GM12878 (cell line): ENCODE measurements around the gene HCFC2. TPM values are rescaled to one million over a fixed set of nuclear protein-coding genes. Genes with fewer than 3 reads are reported as not detected.

Experiments used
- ATAC-seq: fragments of 200-7000 bp; cut with Tn5 transposase; 3 replicates; pipeline ENCODE4 v1.9.1; 2020; ENCODE audit warnings: mild to moderate bottlenecking, moderate library complexity
- BruUV-seq: library from RNA; stranded (reverse); fragments of 400-500 nt; replicated peaks from 2 replicates; lab custom pipeline; 2021; lab: Mats Ljungman, UMichigan
- CTCF ChIA-PET: fragments of 300-600 bp; sonication (Branson Sonifier 250); formaldehyde crosslinking; extraction: SDS; loops from one replicate; lab custom pipeline; 2021; ENCODE audit warnings: inconsistent platforms; lab: Yijun Ruan, JAX
- POLR2A ChIA-PET: fragments of 350-600 bp; formaldehyde crosslinking; extraction: SDS; loops from one replicate; lab custom pipeline; 2021; ENCODE audit warnings: inconsistent platforms; lab: Charles Lee
- RAD21 ChIA-PET: fragments of 300-600 bp; sonication (Branson Sonifier 250); formaldehyde crosslinking; loops from one replicate; lab custom pipeline; 2023; ENCODE audit warnings: antibody characterized with exemption; ENCODE audit not compliant: unreplicated experiment; lab: Charles Lee
- SMC1A ChIA-PET: fragments of 300-600 bp; sonication (Branson Sonifier 250); formaldehyde crosslinking; loops from one replicate; lab custom pipeline; 2023; ENCODE audit not compliant: unreplicated experiment, uncharacterized antibody; lab: Charles Lee
- DNase-seq: peaks from one replicate; pipeline ENCODE4 v3.0.0-alpha.2; 2011; ENCODE audit warnings: low read depth, low spot score
- FAIRE-seq: peaks from 3 replicates; lab custom pipeline; 2011; peaks lifted over from hg19 to GRCh38; lab: Jason Lieb, UNC
- H2AFZ ChIP-seq: 2 replicates; pipeline ENCODE4 v1.6.0; 2011; ENCODE audit warnings: low read depth, low read length, control low read depth; ENCODE audit not compliant: control insufficient read depth
- H3K27ac ChIP-seq: 2 replicates; pipeline ENCODE4 v1.5.1; 2011; ENCODE audit warnings: control low read depth; ENCODE audit not compliant: control insufficient read depth, insufficient read depth
- H3K27me3 ChIP-seq, 2 experiments: replicated peaks in 1 of 2; 2 replicates each; pipeline versions ENCODE4 v1.6.0 to v1.6.1; 2011; ENCODE audit warnings: low read length in 1 of 2; ENCODE audit not compliant: control insufficient read depth in 2 of 2, insufficient read depth in 2 of 2
- H3K36me3 ChIP-seq, 2 experiments: 2 replicates each; pipeline ENCODE4 v1.5.1; 2011; ENCODE audit warnings: low read length in 1 of 2; ENCODE audit not compliant: control insufficient read depth in 2 of 2, insufficient read depth in 2 of 2
- H3K4me1 ChIP-seq: 2 replicates; pipeline ENCODE4 v1.6.1; 2011; ENCODE audit warnings: mild to moderate bottlenecking, low read length, moderate library complexity, mixed read lengths; ENCODE audit not compliant: control insufficient read depth, insufficient read depth
- H3K4me2 ChIP-seq: 2 replicates; pipeline ENCODE4 v1.6.0; 2011; ENCODE audit warnings: control low read depth; ENCODE audit not compliant: control insufficient read depth, insufficient read depth
- H3K4me3 ChIP-seq: fragments of 200-600 bp; sonication (generic); 2 replicates; pipeline ENCODE4 v1.5.1; 2016
- H3K79me2 ChIP-seq: 2 replicates; pipeline ENCODE4 v1.6.0; 2011; ENCODE audit warnings: low read length; ENCODE audit not compliant: control insufficient read depth, insufficient read depth
- H3K9ac ChIP-seq: 2 replicates; pipeline ENCODE4 v1.8.0; 2011; ENCODE audit warnings: low read length, control low read depth, mixed read lengths; ENCODE audit not compliant: control insufficient read depth, insufficient read depth
- H3K9me3 ChIP-seq: replicated peaks from 3 replicates; pipeline ENCODE4 v1.5.1; 2011; ENCODE audit warnings: mild to moderate bottlenecking, low read length; ENCODE audit not compliant: control insufficient read depth, insufficient read depth
- H4K20me1 ChIP-seq: 2 replicates; pipeline ENCODE4 v1.6.0; 2011; ENCODE audit not compliant: control insufficient read depth, insufficient read depth
- CTCF ChIP-seq, 3 experiments: IDR thresholded peaks in 2 of 3; conservative IDR thresholded peaks in 1 of 3; 2 replicates each; pipeline ENCODE4 v1.5.1; 2011; ENCODE audit warnings: low read depth in 3 of 3, low read length in 3 of 3, mild to moderate bottlenecking in 3 of 3, control low read depth in 2 of 3, moderate library complexity in 2 of 3, inconsistent platforms in 1 of 3, mixed read lengths in 1 of 3; ENCODE audit not compliant: control insufficient read depth in 2 of 3, insufficient read depth in 1 of 3; ENCODE audit errors: extremely low read depth in 1 of 3
- GATAD2B ChIP-seq: fragments of 450-650 bp; conservative IDR thresholded peaks from 2 replicates; pipeline ENCODE4 v1.6.1; 2017; ENCODE audit warnings: low read depth, mild to moderate bottlenecking, moderate library complexity
- NFXL1 ChIP-seq: fragments of 450-650 bp; IDR thresholded peaks from 2 replicates; pipeline ENCODE4 v1.6.1; 2017; ENCODE audit warnings: antibody characterized with exemption, mild to moderate bottlenecking, borderline replicate concordance
- NFYB ChIP-seq: IDR thresholded peaks from 2 replicates; pipeline ENCODE4 v1.6.1; 2011; ENCODE audit warnings: low read depth, mild to moderate bottlenecking, low read length, improper control_type of control experiment, moderate library complexity; ENCODE audit not compliant: insufficient read depth
- SIX5 ChIP-seq: IDR thresholded peaks from 2 replicates; pipeline ENCODE4 v1.6.1; 2011; ENCODE audit warnings: mild to moderate bottlenecking, low read depth, low read length, moderate library complexity; ENCODE audit not compliant: severe bottlenecking
- TARDBP ChIP-seq: IDR thresholded peaks from 2 replicates; pipeline ENCODE4 v1.6.1; 2016; ENCODE audit warnings: borderline replicate concordance
- TBL1XR1 ChIP-seq: IDR thresholded peaks from 2 replicates; pipeline ENCODE4 v1.6.1; 2012; ENCODE audit warnings: low read depth, low read length, improper control_type of control experiment
- ZBTB33 ChIP-seq: fragments of 450-650 bp; IDR thresholded peaks from 2 replicates; pipeline ENCODE4 v1.6.1; 2017; ENCODE audit warnings: mild to moderate bottlenecking
- ZNF592 ChIP-seq: fragments of 450-650 bp; IDR thresholded peaks from 2 replicates; pipeline ENCODE4 v1.6.1; 2017; ENCODE audit warnings: mild to moderate bottlenecking, moderate library complexity
- WGBS: methylation state at CpG from one replicate; pipeline ENCODE4 v1.1.6; 2016; ENCODE audit warnings: low lambda C conversion rate; ENCODE audit not compliant: insufficient replicate concordance, insufficient coverage; ENCODE audit errors: missing lambda C conversion rate; 5-methylcytosine and 5-hydroxymethylcytosine counted together
- in situ Hi-C: fragments of 300-500 bp; cut with MboI; formaldehyde crosslinking; loops from 9 replicates; pipeline ENCODE4 v1.14.3; 2018; ENCODE audit warnings: mixed read lengths
- intact Hi-C: fragments of 100-400 bp; cut with micrococcal nuclease; formaldehyde crosslinking; loops from one replicate; pipeline ENCODE4 v1.14.2; 2022; ENCODE audit not compliant: unreplicated experiment
- polyA plus RNA-seq, 11 experiments: library from polyadenylated mRNA; depleted of rRNA in 4 of 11; unstranded in 6 of 11; stranded (reverse) in 5 of 11; fragments of >200 nt; fragmentation: Nextera tagmentation in 4 of 11; fragmentation: Illumina TruSeq in 1 of 11; extraction: Ambion mirVana in 4 of 11; extraction: Trizol in 1 of 11; gene quantifications; 1 replicate in 1 of 11; 2 replicates in 10 of 11; pipeline versions ENCODE4 v1.2.1 to v1.2.3, GENCODE V29; 2011 to 2016; ENCODE audit warnings: inconsistent platforms in 2 of 11, missing spikeins in 2 of 11, low read depth in 1 of 11
- total RNA-seq, 4 experiments: library from RNA; depleted of rRNA in 3 of 4; stranded (reverse); fragments of >200 nt in 3 of 4; fragmentation: Illumina TruSeq in 1 of 4; extraction: Trizol in 1 of 4; gene quantifications; 2 replicates each; pipeline versions ENCODE4 v1.2.1 to v1.2.3, GENCODE V29; 2013 to 2021
- TF ChIP-seq, protein P1 (sequence below): IDR thresholded peaks from 2 replicates; pipeline ENCODE4 v1.6.1; 2012; ENCODE audit warnings: improper control_type of control experiment, low read depth, low read length; ENCODE audit not compliant: insufficient replicate concordance

Gene HCFC2
- total and polyA plus RNA-seq, 10 of the 15 experiments (the other 5 are each of a cell fraction or from before 2014, with no cell fraction given) = 1.8 to 14.2 (median 9.3) TPM

DNA sequence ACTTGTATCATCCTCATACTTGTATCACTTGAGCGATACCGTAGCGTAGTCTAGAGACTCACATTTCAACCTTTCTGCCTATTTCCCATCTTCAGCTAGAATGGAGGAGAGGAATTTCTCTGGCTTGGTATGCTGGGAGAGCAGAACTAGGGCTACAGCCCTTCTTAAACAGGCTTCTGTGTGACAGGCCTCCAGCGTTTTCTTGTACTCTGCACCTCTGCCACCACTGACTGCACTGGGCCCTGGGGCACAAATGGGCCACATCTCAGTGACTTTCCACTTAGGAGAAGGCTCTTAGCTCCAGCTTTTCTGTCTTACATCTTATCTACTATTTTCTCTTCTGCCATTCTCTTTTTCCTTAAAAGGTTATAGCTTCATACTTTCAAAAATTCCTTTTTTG lies 26.8 kb downstream of the HCFC2 start:
- no peak overlapping the region for H3K27ac ChIP-seq
- H3K36me3 ChIP-seq = peaks cover 0 to 5% of the 10 kb centered on the region in 2 experiments; a peak in 1 of 4 replicates
- SMC1A ChIA-PET = interaction anchor here (0.6 to 1.6 kb wide), 5 partner anchors 9 to 53 kb away, joined by 3 to 6 read pairs (median 4); no protein-coding TSS in a partner anchor
- intact Hi-C loops (no loop called here), in situ Hi-C loops (no loop called here)
- H3K79me2 ChIP-seq = no peaks in the 10 kb centered on the region
- no peaks in the 10 kb centered on the region for H3K27me3 ChIP-seq
- H3K4me1 ChIP-seq = no peaks in the 10 kb centered on the region
- BruUV-seq = no TSS peak
- no peaks in the 10 kb centered on the region for H3K9me3 ChIP-seq
- H3K4me2 ChIP-seq = no peak overlapping the region
- DNase-seq = no peak
- FAIRE-seq = no peak
- RAD21 ChIA-PET = no interaction called here
- no peak overlapping the region for H3K9ac ChIP-seq
- 99% methylated on average over 4 of the region's 4 CpGs for WGBS
- no peak overlapping the region for H2AFZ ChIP-seq
- ATAC-seq = no peak
- CTCF ChIA-PET = interaction anchor here (1.3 to 2.9 kb wide), 2 partner anchors 18 to 49 kb away, joined by 3 to 13 read pairs; no protein-coding TSS in a partner anchor
- no peaks in the 10 kb centered on the region for H4K20me1 ChIP-seq
- H3K4me3 ChIP-seq = no peak overlapping the region
- POLR2A ChIA-PET = no interaction called here
- TF ChIP-seq ZBTB33 = no peak
- no peak for TF ChIP-seq ZNF592
- TF ChIP-seq, protein P1, sequence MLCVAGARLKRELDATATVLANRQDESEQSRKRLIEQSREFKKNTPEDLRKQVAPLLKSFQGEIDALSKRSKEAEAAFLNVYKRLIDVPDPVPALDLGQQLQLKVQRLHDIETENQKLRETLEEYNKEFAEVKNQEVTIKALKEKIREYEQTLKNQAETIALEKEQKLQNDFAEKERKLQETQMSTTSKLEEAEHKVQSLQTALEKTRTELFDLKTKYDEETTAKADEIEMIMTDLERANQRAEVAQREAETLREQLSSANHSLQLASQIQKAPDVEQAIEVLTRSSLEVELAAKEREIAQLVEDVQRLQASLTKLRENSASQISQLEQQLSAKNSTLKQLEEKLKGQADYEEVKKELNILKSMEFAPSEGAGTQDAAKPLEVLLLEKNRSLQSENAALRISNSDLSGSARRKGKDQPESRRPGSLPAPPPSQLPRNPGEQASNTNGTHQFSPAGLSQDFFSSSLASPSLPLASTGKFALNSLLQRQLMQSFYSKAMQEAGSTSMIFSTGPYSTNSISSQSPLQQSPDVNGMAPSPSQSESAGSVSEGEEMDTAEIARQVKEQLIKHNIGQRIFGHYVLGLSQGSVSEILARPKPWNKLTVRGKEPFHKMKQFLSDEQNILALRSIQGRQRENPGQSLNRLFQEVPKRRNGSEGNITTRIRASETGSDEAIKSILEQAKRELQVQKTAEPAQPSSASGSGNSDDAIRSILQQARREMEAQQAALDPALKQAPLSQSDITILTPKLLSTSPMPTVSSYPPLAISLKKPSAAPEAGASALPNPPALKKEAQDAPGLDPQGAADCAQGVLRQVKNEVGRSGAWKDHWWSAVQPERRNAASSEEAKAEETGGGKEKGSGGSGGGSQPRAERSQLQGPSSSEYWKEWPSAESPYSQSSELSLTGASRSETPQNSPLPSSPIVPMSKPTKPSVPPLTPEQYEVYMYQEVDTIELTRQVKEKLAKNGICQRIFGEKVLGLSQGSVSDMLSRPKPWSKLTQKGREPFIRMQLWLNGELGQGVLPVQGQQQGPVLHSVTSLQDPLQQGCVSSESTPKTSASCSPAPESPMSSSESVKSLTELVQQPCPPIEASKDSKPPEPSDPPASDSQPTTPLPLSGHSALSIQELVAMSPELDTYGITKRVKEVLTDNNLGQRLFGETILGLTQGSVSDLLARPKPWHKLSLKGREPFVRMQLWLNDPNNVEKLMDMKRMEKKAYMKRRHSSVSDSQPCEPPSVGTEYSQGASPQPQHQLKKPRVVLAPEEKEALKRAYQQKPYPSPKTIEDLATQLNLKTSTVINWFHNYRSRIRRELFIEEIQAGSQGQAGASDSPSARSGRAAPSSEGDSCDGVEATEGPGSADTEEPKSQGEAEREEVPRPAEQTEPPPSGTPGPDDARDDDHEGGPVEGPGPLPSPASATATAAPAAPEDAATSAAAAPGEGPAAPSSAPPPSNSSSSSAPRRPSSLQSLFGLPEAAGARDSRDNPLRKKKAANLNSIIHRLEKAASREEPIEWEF = no peak
- no peak for TF ChIP-seq NFXL1
- no peak for TF ChIP-seq GATAD2B
- TF ChIP-seq CTCF (IDR thresholded peaks at IDR 0.05 in 2 of 3, conservative IDR thresholded peaks at IDR 0.05 in 1 of 3; ENCODE audit: control insufficient read depth in 2 of 3, extremely low read depth in 1 of 3, insufficient read depth in 1 of 3, low read depth in 3 of 3, low read length in 3 of 3) = no peak
- no peak for TF ChIP-seq TBL1XR1
- no peak for TF ChIP-seq TARDBP
- no peak for TF ChIP-seq NFYB
- TF ChIP-seq SIX5 = no peak
